Uterus (tissue), 2 donors: ENCODE measurements around the gene PLCB2.

Experiments
- POLR2A ChIP-seq, 2 donors: fragments of 450-650 bp; IDR thresholded peaks; one replicate each; pipeline ENCODE4 v1.6.1; 2016; ENCODE audit warnings: antibody characterized with exemption in 2 of 2, mild to moderate bottlenecking in 1 of 2, moderate library complexity in 1 of 2
- TF ChIP-seq, protein P1 (sequence below), 4 experiments: fragments of 200-600 bp in 2 of 4; fragments of 450-650 bp in 2 of 4; sonication (generic) in 2 of 4; IDR thresholded peaks; one replicate each; pipeline ENCODE4 v1.5.1; 2016 to 2019; ENCODE audit warnings: antibody characterized with exemption in 4 of 4, mild to moderate bottlenecking in 2 of 4, moderate library complexity in 1 of 4

DNA sequence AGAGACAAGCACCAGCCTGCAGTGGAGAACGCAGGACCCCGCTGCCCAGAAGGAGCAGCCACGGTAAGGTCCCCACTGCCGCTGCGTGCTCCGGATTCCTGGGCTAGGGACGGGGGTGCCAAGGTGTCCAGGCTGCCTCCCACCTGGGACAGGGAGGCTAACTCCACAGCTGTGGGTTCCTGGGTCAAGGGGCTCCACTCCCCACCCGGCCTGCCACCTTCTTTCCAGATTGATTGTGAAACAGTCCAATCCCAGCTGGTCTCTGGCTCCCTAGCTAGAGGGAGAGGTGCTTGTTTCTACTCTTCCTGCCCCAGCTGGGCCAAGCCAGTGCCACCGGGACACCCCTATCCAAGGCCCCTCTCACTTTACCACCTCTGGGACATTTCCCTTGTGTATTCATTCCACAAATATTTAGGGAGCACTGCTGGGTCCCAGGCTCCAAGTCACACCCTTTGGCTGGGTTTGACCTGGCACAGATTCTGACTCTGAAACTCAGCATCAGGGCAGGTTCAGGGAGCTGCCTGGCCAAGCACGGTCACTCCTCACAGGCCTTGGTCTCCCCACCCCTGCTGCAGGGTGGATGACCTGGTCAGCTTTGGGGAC lies 67.0 kb downstream of the PLCB2 start:
- no peak for TF ChIP-seq POLR2A (IDR thresholded peaks at IDR 0.05)
- TF ChIP-seq, protein P1, sequence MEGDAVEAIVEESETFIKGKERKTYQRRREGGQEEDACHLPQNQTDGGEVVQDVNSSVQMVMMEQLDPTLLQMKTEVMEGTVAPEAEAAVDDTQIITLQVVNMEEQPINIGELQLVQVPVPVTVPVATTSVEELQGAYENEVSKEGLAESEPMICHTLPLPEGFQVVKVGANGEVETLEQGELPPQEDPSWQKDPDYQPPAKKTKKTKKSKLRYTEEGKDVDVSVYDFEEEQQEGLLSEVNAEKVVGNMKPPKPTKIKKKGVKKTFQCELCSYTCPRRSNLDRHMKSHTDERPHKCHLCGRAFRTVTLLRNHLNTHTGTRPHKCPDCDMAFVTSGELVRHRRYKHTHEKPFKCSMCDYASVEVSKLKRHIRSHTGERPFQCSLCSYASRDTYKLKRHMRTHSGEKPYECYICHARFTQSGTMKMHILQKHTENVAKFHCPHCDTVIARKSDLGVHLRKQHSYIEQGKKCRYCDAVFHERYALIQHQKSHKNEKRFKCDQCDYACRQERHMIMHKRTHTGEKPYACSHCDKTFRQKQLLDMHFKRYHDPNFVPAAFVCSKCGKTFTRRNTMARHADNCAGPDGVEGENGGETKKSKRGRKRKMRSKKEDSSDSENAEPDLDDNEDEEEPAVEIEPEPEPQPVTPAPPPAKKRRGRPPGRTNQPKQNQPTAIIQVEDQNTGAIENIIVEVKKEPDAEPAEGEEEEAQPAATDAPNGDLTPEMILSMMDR (IDR thresholded peaks at IDR 0.05), result no peak
